Heart right ventricle (tissue), 16 donors: Measurements from ENCODE around the gene WNT7A. TPM values are rescaled to one million over a fixed set of nuclear protein-coding genes. Genes with fewer than 3 reads are reported as not detected.

ENCODE experiments used
- ATAC-seq, 8 donors: fragments of 200-7000 bp; cut with Tn5 transposase; one replicate each; pipeline ENCODE4 v1.9.1; 2020; ENCODE audit warnings: mild to moderate bottlenecking in 8 of 8, moderate library complexity in 8 of 8, moderate number of reproducible peaks in 1 of 8
- DNase-seq, 2 donors: peaks; one replicate each; pipeline ENCODE4 v3.0.0-alpha.2; 2020
- H3K27ac ChIP-seq, 10 donors: fragments of 200-600 bp; sonication (generic) in 2 of 10; one replicate each; pipeline versions ENCODE4 v1.5.0 to v1.8.0; 2020 to 2022; ENCODE audit warnings: mild to moderate bottlenecking in 3 of 10
- H3K27me3 ChIP-seq, 7 donors: fragments of 200-600 bp; one replicate each; pipeline ENCODE4 v1.8.0; 2021 to 2022; ENCODE audit warnings: mild to moderate bottlenecking in 2 of 7
- H3K36me3 ChIP-seq, 9 donors: fragments of 200-600 bp; sonication (generic) in 1 of 9; one replicate each; pipeline versions ENCODE4 v1.5.0 to v1.8.0; 2020 to 2022; ENCODE audit warnings: mild to moderate bottlenecking in 2 of 9
- H3K4me1 ChIP-seq, 9 donors: fragments of 200-600 bp; sonication (generic) in 1 of 9; one replicate each; pipeline versions ENCODE4 v1.5.0 to v1.8.0; 2020 to 2022; ENCODE audit warnings: mild to moderate bottlenecking in 4 of 9
- H3K4me3 ChIP-seq, 10 donors: fragments of 200-600 bp; sonication (generic) in 2 of 10; one replicate each; pipeline versions ENCODE4 v1.5.0 to v1.8.0; 2020 to 2022; ENCODE audit warnings: mild to moderate bottlenecking in 7 of 10, moderate library complexity in 2 of 10
- H3K9me3 ChIP-seq, 11 donors: fragments of 200-600 bp in 10 of 11; sonication (generic) in 2 of 11; one replicate each; pipeline versions ENCODE4 v1.5.0 to v1.8.0; 2013 to 2022; ENCODE audit warnings: mild to moderate bottlenecking in 2 of 11, control low read depth in 1 of 11, moderate library complexity in 1 of 11
- CTCF ChIP-seq, 9 donors: fragments of 200-600 bp; sonication (generic) in 2 of 9; IDR thresholded peaks; one replicate each; pipeline versions ENCODE4 v1.5.0 to v1.8.0; 2021 to 2022; ENCODE audit warnings: antibody characterized with exemption in 9 of 9, mild to moderate bottlenecking in 5 of 9, moderate library complexity in 1 of 9
- WGBS, 2 donors: extraction: QIAGEN DNeasy Blood & Tissue Kit; methylation state at CpG; one replicate each; pipeline ENCODE4 v1.1.7; 2013; ENCODE audit warnings: inconsistent platforms in 1 of 2; 5-methylcytosine and 5-hydroxymethylcytosine counted together
- intact Hi-C, 10 donors: fragments of 100-400 bp; cut with DNase I; formaldehyde crosslinking; loops; one replicate each; pipeline versions ENCODE4 v1.11.1 to v1.14.2; 2022
- polyA plus RNA-seq, 2 donors: library from polyadenylated mRNA; stranded (reverse); fragments of 200-250 nt; gene quantifications; one replicate each; pipeline ENCODE4 v1.2.3, GENCODE V29; 2013
- total RNA-seq, 10 donors: library from RNA; stranded (reverse); fragmentation: NEBNext Ultra II Directional in 3 of 10; extraction: Animal tissue kit (Norgen Biotek cat#: 25700) in 3 of 10; gene quantifications; one replicate each; pipeline versions ENCODE4 v1.2.1 to v1.2.4, GENCODE V29; 2021 to 2023
- donor health status: Arrhythmogenic right ventricular cardiomyopathy.
- donor health status: ischemic (EF 13 %, LVEDD 7.1; RV severe dilation, severe dysfunction).
- donor health status: healthy with polysubstance abuse.
- donor health status: DM: no; HTN: yes; CAD: no.
- donor health status: DM: no; HTN: no; CAD: no.
- donor health status: ischemic (EF 25% LVEDD 6.9; RV normal size, moderate dysfunction).
- donor health status: ischemic (EF 25% LVEDD 5.7; RV mildly dilated, moderate dysfunction).
- donor health status: healthy.
- donor health status: DM: yes; HTN: yes; CAD: no.
- donor health status: Ischemic cardiomyopathy.
- donor health status: ischemic (EF 35%, LVEDD 5.7; RV mildly dilated, moderate dysfunction).
- donor health status: nonischemic (EF 11% LVEDD 7.7; RV severe dilation, severe dysfunction).
- donor health status: DM: yes; HTN: yes; CAD: no.
- donor health status: PGD.
- donor health status: ischemic (EF 29% LVEDD 5.4; RV normal size, mild dysfunction).
- donor health status: nonischemic (EF 23%, LVEDD 6.1; RV moderate dilation, normal function).

WNT7A gene
- total and polyA plus RNA-seq, 12 donors = not detected

DNA sequence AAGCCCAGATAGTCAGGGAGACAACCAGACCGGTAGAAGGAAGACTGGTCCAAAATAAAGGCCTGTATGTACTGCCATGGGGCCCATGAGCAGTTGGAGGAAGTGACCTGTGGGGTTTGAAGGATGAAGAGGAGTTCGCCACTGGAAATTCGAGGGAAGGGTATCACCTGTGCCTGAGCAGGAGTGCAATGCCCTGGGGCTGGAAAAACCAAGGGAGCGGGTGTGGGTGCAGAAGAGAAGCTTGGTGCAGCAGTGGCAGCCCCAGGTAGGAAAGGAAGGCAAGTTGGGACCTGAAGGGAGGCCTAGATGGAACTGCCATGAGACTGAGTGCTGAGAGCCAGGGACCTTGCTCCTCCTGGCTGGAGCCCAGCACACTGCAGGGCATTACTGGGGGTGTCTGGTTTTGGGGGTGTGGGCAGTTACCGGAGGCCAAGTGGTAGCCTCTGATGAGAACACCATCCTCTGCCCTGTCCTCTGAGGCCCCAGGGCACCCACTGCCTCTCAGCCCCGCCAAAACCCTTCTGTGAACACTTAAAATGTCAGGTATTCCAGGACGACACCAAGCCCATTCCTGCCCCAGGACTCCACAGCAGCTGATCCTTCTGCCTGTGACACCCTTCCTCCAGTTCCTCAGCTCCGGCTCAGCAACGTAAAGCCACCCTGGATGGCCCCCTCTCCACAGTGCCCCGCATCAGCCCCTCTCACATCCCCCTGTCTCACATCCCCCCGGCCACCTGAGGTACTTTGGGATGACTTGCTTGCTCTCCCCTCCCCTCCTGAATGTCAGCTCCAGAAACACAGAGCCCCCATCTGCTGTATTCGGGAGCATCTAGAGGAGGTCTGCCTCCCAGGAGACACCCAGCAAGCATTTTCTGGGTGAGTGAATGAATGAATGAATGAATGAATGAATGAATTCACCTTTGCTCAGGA, 42.9 kb downstream of the WNT7A start:
- H3K36me3 ChIP-seq = no peaks in the 10 kb centered on the region
- WGBS, 2 donors = 78 to 79% methylated on average over 12 of the region's 12 CpGs
- intact Hi-C loops = no loop called here
- TF ChIP-seq CTCF (IDR thresholded peaks at IDR 0.05) = no peak
- no peak overlapping the region for H3K27ac ChIP-seq
- peaks cover 0 to 54% (median 32%) of the 10 kb centered on the region in 7 donors for H3K27me3 ChIP-seq
- ATAC-seq (no peak), DNase-seq (no peak)
- no peaks in the 10 kb centered on the region for H3K9me3 ChIP-seq
- no peak overlapping the region for H3K4me3 ChIP-seq
- no peaks in the 10 kb centered on the region for H3K4me1 ChIP-seq

DNA sequence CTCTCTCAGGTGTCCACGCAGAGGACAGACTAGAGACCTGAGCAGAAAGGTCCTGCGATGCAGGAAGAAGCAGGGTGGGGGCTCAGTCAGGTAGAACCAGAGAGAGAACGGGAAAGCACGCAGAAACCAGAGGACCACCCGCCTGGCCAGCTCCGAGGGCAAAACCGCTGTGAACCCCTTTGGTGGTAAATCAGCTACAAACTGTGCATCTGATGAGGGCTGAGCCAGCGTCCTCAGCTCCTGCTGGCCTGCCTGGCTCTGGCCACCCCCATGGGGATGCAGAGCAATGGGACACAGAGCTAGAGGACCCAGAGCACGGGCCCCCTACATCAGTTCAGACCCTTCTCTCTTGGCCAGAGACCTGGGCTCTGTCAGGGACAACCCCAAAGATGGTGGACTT, 44.6 kb downstream of the WNT7A start:
- intact Hi-C loops = no loop called here
- H3K36me3 ChIP-seq = no peaks in the 10 kb centered on the region
- no peak overlapping the region for H3K27ac ChIP-seq
- no peak overlapping the region for H3K4me3 ChIP-seq
- DNase-seq = no peak
- H3K27me3 ChIP-seq = peaks cover 0 to 54% (median 28%) of the 10 kb centered on the region in 7 donors
- no peaks in the 10 kb centered on the region for H3K4me1 ChIP-seq
- WGBS, 2 donors = 81 to 82% methylated on average over 9 of the region's 9 CpGs
- no peak for ATAC-seq
- no peak for TF ChIP-seq CTCF (IDR thresholded peaks at IDR 0.05)
- H3K9me3 ChIP-seq = no peaks in the 10 kb centered on the region

DNA sequence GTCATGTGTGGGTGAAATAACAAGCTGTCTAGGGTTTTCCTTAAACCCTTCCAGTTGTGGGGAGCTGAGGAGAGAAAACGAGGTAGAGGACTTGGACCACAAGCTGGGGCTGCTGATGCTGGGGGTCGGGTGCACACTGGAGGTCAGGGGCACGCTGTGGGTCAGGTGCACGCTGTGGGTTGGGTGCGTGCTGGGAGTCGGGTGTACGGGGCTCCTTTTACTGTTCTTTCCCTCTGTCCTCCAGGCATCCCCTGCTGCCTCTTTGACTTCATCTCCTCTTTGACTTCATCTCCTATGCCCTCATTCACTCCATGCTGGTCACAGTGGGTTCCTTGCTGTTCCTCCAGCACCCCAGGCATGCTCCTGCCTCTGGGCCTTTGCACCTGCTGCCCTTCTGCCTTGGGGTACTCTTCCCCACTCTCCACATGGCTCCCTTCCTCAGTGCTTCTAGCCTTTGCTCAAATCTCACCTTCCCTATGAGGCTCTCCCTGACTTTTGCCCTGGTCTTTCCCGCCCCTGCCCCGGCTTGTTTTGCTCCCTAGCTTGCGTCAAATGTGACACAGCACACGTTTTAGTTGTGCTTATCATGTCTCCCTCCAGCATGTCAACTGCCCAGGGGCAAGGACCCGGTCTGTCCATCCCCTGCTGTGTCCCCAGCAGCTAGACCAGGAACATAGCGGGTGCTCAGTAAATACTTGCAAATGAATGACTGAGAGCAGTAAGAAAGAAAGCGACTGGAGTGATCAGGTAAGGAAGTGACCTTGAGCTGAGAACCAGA, 45.4 kb downstream of the WNT7A start:
- H3K4me3 ChIP-seq = no peak overlapping the region
- H3K36me3 ChIP-seq = no peaks in the 10 kb centered on the region
- H3K27me3 ChIP-seq = peaks cover 0 to 54% (median 28%) of the 10 kb centered on the region in 7 donors
- no peak for TF ChIP-seq CTCF (IDR thresholded peaks at IDR 0.05)
- DNase-seq (no peak), ATAC-seq (no peak)
- H3K4me1 ChIP-seq = no peaks in the 10 kb centered on the region
- H3K27ac ChIP-seq = no peak overlapping the region
- 60 to 61% methylated on average over 14 of the region's 14 CpGs for WGBS, 2 donors
- intact Hi-C loops = no loop called here
- H3K9me3 ChIP-seq = no peaks in the 10 kb centered on the region

DNA sequence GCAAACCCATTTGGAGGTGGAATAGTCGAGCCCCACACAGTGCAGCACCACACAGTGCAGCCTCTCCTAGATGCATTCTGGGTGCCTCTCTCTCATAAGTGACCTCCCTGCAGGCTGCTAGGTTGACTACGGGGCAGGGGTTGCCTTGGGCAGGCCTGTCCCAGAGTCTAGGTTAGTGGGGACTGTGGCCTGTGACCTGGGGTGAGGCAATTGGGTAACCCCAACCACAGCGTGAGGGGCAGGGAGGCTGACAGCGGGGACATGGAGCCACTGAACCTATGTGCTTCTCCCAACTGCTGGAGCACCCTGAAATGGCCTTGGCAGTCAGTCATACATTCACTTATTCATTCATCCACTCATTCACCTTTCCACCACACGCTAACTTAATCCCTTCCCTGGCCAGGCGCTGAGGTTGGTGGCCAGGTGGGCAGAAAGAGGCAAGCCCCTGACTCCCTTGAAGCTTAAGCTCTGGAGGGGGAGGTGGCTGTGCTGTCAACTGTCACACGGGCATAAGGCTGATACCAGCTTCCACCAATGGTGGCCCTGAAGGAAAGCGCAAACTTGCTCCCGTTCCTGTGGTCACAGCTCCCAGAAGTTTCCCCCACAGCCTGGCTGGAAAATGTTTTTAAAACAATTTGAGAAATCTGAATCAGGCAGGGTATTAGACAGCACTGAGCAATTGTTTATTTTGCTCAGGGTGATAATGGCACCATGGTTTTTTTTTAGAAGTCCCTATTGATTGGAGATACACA, 46.2 kb downstream of the WNT7A start:
- ATAC-seq = no peak
- WGBS, 2 donors = 75 to 80% methylated on average over 9 of the region's 9 CpGs
- no peak overlapping the region for H3K4me3 ChIP-seq

More for the DNA sequence above, 46.2 kb downstream of the WNT7A start:
- intact Hi-C loops = no loop called here
- Histone ChIP-seq H3K27ac (no peak overlapping the region), H3K9me3 (peaks cover 0 to 2% (median 0%) of the 10 kb centered on the region in 11 donors), H3K27me3 (peaks cover 0 to 54% (median 28%) of the 10 kb centered on the region in 7 donors), H3K36me3 (no peaks in the 10 kb centered on the region), H3K4me1 (no peaks in the 10 kb centered on the region)
- no peak for TF ChIP-seq CTCF (IDR thresholded peaks at IDR 0.05)
- DNase-seq = no peak
